HG03280 (cell line): ENCODE results near the gene ZFR2.

Source experiments
- ATAC-seq: cut with Tn5 transposase; IDR thresholded peaks from one replicate; pipeline ENCODE4 v1.9.1; 2021; ENCODE audit warnings: mild to moderate bottlenecking, moderate library complexity; ENCODE audit not compliant: unreplicated experiment

ZFR2 gene

DNA sequence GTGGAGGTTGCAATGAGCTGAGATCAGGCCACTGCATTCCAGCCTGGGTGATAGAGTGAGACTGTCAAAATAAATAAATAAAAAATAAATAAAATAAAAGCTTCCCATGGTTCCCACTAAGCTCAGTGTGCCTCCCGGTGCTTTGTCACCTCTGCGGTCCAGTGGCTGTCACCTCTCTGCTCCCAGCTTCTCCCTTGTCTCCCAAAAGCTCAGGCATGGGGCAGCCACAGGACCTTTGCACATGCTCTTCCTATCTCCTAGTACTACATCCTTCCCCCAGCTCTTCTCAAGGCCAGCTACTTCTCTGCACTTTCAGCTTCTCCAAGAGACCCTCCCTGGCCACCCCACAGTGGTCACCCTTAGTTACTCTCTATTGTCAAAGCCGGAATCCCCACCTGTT lies 75.0 kb downstream of the ZFR2 start:
- ATAC-seq, result no peak

DNA sequence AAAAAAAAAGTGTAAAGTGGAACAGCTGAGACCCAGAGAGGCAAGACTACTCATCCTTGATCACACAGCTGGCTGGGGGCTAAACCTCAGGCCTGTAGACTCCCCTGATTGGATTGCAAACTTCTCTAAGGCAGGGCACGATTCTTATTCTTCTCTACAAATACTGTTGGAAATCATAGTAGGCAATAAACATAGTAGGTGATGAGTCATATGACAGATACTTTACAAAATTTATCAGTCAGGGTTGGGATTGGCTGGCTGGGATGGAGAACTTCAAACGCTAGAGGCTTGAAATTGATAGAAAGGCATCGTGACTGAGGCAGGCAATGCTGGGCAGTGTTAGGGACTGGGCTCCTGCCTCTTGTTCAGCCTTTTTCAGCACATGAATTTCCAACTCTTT lies 76.7 kb downstream of the ZFR2 start:
- ATAC-seq, result no peak

DNA sequence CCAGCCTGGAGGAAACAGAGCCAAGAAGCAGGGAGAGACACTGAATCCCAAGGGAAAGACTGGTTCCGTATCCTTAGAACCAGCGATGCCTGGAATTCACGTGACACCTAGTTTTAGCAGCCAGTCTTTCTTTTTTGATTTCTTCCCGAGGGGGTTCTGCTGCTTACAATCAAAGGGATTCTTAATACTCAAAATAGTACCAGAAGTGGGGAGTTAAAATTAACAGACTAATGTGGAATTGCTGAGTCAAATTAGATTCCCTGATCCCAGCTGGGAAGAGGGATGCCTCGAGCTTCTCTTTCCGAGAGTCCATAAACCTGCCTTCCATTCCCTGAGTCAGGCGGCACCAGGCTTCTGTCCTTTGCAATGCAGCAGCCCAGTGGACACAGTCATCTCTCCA lies 77.9 kb downstream of the ZFR2 start:
- no peak for ATAC-seq

DNA sequence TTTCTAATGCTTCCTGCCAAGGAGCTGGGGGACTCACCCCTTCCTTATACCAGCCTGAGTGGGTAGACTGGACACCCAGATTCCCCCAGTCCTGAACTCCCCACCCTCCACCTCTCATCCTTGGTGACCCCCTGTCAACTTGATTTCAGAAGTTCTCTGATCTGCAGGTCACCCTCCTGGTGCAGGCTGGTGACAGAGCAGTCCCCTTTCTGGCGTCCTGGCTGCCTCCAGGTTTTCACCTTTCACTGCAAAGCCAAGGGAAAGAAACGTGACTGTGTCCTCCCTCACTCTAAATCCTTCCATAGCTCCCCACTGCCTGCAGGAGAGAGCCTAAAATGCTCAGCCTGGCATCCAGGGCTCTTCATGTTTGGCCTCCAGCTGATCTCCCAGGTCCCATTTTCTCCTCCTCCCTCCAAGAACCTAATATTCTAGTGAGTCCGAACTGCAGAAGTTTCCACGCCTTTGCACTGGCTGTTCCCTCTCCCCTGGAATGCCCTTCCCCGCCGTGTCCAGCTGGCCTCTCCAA lies 78.6 kb downstream of the ZFR2 start:
- no peak for ATAC-seq

DNA sequence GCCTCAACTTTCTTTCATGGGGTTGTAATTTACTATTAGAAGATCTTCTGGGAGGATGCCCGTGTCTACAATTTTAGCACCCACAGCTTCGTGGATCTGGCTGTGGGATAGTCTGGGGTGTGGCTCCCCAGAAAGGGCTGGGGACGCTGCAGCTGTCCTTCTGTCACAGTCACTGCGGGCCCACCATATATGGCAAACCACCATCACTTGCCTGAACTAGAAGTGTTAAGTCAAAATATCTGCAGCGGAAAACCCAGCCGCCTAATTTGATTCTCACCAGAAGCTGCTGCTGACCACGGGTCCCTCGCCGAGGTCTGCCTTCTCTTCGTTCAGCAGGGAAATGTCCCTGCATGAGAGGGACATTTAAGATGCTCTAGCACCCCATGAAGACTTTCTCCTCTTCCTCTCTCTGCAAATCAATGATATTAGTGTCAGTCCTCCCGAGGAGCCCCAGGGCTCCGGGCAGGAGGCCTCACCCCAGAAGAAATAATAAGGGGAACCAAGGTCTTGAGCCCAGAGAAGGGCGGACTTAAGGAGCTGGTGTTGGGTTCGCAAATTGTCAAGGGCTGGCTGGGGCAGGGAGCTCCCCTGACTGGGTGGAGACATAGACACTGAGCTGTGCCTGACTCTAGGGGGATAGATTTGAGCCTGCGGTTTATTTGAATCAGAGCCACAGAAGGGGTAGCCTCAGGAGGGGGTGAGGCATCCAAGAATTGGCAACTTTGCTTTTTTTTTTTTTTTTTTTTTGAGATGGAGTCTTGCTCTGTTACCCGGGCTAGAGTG lies 79.7 kb downstream of the ZFR2 start:
- no peak for ATAC-seq

DNA sequence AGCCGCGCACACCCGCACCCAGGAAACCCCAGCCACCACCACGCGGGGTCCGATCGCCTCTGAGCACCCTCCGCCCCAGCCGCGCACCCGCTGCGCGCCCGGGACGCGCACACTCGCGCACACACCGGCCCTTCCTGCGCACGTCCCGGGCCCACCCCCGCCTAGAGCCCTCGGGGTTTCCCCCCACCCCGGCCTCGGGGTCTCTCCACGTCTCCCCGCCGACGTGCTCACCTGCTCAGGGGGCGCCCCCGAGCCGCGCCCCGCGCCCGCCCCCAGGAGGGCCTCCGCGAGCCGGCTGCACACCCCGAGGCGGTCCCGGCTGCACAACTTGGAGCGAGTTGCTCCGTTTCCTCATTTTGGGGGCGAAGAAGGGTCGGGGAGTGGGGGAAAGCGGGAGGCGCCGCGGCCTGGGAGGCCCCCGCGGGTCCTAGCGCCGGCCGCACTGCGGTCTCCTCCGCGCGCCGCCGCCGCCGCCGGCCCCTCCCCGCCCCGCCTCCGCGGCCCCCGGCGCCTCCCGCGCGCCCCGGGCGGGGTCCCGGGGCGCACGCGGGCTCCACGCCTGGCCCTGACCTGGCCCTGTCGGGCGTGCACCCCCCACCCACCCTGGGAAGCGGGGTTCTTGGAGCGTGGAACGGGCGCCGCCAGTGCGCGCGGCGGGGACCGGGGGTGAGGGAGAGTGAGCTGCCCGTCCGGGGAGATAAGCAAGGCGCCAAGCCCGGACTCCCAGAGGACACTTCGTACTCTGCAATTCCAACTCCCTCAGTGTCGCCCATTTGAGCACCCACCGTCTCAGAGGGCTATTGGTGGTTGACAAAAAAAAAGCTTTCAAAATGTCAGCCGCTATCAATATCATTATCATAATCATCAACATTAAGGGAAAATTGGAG lies 82.7 kb downstream of the ZFR2 start, which contains the start of gene MATK:
Gene MATK, minus strand, starts transcription at position 444 of the 887 bp plus-strand sequence. CDS start 1,246 bp downstream, outside the sequence.
- no peak for ATAC-seq

DNA sequence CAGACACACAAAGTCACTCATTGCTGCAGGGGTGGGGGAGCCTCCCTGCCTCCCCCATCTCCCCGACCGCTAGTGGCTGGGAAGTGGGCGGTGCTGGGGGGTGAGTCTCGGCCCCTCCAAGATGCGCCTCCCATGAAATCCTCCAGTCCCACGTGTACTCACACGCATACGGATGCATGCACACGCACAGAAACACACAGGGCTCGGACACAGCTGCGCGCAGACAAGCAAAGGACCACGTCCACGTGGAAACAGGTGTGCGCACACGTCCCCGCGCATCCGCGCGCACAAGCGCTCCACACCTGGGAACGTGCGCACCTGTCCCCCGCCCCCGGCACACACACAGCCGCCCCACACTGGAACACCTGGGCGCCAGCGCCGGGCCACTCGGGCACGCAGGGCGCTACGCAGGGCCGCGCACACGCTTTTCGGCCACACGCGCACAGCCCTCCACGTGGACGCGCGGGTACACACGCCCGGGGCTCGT lies 83.3 kb downstream of the ZFR2 start:
- no peak for ATAC-seq

DNA sequence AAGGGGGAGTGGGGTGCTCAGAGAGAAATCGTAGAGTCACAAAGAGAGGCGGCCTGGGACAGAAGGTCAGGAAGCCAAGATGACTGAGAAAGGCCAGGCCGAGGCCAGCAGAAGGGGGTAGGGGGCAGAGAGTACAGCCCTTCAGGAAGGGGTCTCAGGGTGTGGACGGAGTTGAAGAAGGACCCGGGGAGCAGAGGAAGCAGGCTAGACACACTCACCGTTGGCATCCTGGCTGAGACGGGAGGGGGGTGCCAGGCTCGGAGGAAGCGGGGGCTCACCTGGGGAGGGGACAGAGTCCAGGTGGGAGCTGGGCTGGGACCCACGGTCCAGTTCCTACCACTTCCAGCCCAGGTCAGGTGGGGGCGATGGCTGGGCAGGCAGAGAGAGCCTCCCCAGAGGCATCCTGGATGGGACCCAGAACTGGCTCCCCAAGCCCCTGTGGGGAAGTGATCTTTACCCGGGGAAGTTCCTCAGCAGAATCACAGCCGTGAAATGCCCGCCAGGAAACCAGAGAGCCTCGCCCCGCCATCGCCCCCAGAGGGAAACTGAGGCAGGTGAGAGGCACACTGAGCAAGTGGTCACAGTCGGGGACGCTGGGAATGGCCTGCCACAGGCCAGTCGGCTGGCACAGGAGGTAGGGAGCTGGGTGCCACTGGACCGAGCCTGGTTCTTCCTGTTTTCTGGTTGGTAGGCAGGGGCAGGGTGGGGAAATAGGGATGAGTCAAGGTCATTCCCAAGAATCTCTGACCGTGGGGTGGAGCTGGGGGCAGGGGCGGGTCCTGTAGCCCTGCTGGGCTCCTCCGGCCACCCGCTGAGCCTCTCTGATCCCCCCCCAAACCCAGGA lies 84.0 kb downstream of the ZFR2 start:
- no peak for ATAC-seq

DNA sequence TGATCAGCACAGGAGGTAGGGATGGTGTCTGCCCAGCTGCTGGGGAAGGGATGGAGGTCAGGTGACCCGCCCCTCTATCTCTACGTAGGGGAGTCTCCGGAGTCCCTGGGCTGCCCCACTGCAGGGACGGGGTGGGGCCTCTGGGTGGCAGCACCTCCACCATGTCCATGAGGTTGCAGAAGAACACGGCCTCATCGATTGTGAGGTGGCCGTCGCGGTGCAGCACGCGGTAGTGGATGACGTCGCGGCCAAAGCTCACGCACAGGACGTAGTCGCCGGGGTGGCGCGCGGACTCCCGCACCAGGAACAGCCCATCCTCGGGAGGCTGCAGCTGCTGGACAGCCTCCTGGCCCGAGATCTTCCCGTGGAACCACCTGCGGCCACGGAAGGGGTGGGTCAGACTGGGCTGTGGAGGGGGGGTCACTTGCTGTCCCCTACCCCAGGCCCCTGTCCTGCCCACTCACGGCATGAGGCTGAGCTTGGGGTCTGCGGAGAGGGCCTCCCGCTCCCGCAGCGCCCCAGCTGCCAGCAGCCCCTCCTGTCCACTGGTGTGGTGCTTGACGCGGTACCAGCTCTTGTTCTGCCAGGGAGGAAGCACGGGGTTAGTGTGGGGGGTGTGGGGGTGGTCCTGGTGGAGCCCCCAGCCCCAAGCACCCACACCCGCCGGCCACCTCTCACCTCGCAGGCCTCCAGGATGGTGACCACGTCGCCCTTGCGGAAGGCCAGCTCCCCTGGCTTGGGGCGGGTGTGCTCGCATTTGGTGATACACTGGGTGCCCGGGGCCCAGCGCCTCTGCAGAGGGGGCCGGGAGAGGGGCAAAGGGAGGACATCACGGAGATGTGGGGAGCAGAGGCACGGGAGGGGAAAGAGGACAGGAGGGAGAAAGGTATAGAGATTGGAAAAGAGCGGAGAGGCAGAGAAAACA lies 84.9 kb downstream of the ZFR2 start:
- ATAC-seq, result no peak

DNA sequence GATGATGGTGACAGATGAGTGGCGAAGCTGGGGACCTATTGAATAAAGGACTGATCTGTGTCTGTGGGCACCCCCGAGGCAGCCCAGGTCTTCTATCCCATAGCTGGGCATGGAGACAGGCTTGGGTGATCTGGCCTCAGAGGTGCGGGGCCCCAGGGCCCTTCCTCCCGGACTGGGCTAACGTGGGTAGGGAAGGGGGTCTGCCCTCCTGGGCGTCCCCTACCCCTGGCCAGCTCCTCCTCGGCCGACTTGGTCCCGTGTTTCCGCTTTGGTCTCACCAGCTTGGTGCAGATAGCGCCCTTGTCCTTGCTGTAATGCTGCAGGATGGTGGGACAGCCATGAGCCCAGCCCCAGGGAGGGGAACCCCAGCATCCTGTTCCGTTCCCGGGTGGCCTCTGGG lies 85.9 kb downstream of the ZFR2 start:
- no peak for ATAC-seq

DNA sequence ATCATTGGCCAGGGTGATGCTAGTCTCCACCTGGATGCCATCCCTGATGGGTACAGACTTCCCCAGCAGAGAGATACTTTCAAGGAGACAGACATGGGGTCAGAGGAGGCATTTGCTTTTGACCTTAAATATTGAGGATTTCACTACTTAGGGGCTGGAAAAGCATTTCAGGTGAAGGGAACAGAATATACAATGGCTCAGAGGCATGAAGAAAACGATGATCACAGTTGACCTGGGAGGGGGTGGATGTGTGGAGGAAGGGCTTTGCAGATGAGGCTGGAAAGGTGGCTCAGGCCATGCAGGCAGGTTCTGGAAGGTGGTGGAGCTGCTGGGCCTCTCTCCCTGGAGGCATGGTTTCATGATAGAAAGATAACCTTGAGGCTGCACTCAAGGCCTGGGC lies 86.5 kb downstream of the ZFR2 start:
- ATAC-seq, result no peak

DNA sequence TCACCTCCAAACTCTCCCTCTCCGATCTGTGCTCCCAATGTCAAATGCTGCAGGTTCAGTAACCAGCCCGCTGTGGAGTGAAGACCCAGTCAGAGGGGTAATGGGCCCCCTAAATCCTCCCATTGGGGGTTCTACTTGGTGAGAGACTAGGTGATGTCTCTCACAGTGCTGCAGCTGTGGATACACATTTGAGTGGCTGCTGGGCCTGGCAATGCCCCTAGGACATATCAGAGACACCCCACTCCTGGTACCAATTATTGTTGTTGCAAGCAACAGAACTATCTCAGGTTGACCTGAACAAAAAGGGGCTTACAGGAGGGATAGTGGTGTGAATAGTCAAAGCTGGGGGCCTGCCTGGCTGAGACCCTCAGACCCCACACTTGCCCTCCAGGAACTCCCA lies 87.2 kb downstream of the ZFR2 start:
- ATAC-seq, result no peak

DNA sequence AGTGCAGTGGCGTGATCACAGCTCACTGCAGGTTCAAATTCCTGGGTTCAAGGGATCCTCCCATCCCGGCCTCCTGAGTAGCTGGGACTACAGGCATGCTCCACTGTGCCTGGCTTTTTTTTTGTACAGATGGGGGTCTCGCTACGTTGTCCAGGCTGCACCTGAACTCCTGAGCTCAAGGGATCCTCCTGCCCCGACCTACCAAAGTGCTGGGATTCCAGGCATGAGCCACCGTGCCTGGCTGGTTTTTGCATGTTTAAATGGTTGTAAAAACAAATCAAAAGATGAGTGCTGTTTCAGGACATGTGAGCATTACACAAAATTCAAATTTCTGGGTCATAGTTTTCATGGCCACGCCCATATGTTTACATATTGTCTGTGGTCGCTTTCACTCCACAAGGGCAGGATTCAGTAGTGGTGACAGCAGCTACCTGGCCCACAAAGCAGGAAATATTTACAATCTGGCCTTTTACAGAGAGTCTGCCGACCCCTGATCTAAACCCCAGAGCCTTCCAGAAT lies 88.0 kb downstream of the ZFR2 start:
- ATAC-seq, result no peak

DNA sequence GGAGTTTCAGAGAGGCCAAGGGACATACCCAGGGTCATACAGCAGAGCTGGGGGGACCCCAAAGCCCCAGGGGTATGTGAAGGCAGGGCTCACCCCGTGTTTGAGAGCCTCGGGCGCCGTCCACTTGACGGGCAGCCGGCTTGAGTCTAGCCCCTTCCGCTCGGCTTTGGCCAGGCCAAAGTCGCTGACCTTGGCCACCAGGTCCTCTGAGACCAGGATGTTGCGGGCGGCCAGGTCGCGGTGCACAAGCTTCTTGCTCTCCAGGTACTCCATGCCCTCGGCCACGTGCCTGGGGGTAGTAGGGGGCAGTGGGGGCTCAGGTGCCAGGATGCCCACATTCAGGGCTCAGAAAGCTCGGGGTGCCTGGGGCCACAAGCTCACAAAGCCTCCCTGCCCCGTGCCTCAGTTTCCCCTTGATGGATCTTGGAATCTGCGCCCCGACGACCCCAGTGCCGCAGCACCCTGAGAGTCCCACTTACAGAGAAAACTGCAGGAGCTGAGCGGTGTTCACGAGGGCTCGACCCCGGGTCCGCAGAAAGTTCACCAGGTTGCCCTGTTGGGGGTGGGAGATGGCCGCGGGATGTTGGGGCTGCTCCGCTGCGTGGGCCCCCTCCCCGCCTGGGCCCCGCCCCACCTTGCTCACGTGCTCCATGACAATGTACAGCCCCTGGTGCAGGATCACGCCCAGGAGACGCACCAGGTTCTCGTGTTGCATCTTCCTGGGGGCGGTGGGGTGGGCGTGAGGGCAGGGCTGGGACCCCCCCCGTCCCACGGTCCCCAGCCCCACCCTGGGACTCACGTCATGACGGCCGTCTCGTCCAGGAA lies 89.7 kb downstream of the ZFR2 start:
- ATAC-seq, result no peak

DNA sequence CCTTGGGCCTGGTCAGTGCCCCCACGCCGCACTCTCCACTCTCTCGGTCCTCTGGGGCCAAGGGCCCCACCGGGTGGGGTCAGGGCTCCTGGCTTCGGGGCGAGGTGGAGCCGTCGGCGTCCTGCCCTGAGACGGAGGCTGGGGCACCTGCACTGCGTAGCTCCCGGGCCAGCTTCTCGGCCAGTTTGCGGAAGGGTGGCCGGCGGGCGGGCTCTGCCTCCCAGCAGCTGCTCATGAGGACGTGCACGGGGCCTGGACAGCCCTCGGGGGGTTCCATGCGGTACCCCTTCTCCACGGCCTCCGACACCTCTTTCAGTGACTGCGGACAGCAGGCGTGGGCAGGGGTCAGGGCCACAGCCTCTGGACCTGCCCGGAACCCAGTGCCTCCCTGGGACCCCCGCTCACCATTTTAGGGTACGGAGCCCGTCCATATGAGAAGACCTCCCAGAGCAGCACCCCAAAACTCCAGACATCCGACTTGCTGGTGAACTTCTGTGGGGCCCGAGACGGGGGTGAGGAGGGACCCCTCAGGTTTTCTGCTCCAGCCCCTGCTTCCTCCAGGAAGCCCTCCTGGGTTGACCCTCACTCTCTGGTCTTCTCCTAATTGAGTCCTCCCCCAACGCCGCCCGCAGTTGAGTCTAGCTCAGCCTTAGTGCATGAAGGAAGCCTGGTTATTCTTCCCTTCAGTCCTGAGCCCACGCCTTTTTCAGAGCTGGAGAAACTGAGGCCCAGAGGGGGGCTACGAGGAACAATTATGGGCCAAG lies 90.6 kb downstream of the ZFR2 start:
- no peak for ATAC-seq

DNA sequence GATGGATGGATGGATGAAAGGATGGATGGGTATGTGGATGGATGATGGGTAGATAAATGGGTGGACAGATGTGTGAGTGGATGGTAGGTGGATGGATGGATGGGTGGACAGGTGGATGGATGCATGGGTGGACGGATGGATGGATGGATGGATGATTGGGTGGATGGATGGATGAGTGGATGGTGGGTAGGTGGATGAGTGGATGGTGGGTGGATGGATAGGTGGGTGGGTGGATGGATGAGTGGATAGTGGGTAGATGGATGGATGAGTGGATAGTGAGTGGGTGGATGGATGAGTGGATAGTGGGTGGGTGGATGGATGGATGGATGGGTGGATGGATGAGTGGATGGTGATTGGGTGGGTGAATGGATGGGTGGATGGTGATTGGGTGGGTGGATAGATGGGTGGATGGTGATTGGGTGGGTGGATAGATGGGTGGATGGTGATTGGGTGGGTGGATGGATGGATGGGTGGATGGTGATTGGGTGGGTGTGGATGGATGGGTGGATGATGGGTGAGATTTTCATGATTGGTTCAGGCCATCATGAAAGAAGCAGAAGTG lies 92.3 kb downstream of the ZFR2 start:
- no peak for ATAC-seq

DNA sequence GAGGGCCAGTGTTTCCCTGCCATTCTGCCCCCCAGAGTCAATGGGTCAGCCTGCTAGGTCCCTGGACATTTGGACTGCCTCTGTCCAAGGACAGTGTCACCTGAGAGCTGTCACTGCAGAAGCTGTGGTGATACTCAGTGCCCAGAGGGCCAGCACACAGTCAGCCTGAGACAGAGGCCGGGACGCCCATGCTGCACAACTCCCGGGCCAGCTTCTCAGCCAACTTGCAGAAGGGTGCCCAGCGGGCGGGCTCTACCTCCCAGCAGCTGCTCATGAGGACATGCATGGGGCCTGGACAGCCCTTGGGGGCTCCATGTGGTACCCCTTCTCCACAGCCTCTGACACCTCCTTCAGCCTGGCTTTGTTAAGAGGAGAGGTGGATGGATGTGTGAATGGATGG lies 93.0 kb downstream of the ZFR2 start:
- no peak for ATAC-seq

DNA sequence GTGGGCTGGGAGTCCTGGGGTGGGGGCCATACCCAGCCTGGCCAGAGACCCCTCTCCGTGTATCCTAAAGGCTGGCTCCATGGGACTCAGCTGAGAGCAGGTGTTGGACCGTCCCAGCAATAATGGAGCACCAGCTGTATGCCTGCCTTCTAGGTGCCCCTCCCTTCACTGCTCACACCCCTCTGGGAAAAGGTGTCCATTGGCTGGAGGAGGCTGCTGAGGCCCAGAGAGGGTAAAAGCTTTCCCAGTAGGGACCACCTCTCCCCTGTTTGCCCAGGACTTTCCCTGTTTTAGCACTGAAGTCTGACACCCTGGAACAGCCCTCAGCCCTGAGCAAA lies 93.5 kb downstream of the ZFR2 start:
- no peak for ATAC-seq
